ENCODE results near the gene NT5E.

DNA sequence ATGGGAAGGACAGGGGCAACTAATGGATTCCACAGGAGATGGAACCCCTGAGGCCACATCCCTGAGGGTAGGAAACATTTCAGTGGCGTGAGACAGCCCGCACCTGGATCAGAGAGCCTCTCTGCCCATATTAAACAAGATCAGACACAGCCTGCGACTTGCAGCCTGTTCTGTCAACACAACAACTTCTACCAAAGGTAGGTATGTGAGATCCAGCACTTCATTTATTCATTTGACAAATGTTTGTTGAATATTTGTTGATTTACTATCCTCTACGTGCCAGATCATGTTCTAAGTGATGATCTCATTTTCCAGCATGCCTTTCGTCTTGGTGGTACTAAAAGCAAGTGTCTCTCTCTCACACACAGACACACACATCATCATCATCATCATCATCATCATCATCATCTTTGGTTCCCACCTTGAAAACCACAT, 43.2 kb upstream of the NT5E start:
- TF ChIP-seq, protein P1, sequence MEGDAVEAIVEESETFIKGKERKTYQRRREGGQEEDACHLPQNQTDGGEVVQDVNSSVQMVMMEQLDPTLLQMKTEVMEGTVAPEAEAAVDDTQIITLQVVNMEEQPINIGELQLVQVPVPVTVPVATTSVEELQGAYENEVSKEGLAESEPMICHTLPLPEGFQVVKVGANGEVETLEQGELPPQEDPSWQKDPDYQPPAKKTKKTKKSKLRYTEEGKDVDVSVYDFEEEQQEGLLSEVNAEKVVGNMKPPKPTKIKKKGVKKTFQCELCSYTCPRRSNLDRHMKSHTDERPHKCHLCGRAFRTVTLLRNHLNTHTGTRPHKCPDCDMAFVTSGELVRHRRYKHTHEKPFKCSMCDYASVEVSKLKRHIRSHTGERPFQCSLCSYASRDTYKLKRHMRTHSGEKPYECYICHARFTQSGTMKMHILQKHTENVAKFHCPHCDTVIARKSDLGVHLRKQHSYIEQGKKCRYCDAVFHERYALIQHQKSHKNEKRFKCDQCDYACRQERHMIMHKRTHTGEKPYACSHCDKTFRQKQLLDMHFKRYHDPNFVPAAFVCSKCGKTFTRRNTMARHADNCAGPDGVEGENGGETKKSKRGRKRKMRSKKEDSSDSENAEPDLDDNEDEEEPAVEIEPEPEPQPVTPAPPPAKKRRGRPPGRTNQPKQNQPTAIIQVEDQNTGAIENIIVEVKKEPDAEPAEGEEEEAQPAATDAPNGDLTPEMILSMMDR (conservative IDR thresholded peaks at IDR 0.05; ENCODE audit: low read depth, low read length), result no peak
- TF ChIP-seq EZH2phosphoT487 (IDR thresholded peaks at IDR 0.05; ENCODE audit: borderline replicate concordance, low read length), result no peak
